ENCODE data around the gene THEMIS.

Gene THEMIS

GRCh38 chr6:127824061-127824460 lies 76.8 kb downstream of the THEMIS start:
- Histone ChIP-seq H3K9ac (ENCODE audit: insufficient read length, low read depth) (no peak overlapping the region), H3K9me3 (ENCODE audit: insufficient read depth, low read length) (no peaks in the 10 kb centered on the region), H3K36me3 (ENCODE audit: insufficient read depth, insufficient read length, low read length) (no peaks in the 10 kb centered on the region), H3K4me3 (ENCODE audit: insufficient read length, low read depth) (no peak overlapping the region), H3K4me1 (ENCODE audit: insufficient read depth, insufficient read length) (no peaks in the 10 kb centered on the region), H3K27me3 (ENCODE audit: insufficient read depth, insufficient read length) (no peaks in the 10 kb centered on the region)
- DNase-seq (ENCODE audit: low read depth, low spot score), result no peak
- TF ChIP-seq YY1 (IDR thresholded peaks at IDR 0.05; ENCODE audit: insufficient read depth, insufficient read length) (no peak), ZNF274 (IDR thresholded peaks at IDR 0.05; ENCODE audit: low read depth, low read length) (no peak)

GRCh38 chr6:127821431-127821830 lies 79.4 kb downstream of the THEMIS start:
- no peak for DNase-seq (ENCODE audit: low read depth, low spot score)
- Histone ChIP-seq H3K4me1 (ENCODE audit: insufficient read depth, insufficient read length) (no peaks in the 10 kb centered on the region), H3K27me3 (ENCODE audit: insufficient read depth, insufficient read length) (no peaks in the 10 kb centered on the region), H3K9me3 (ENCODE audit: insufficient read depth, low read length) (no peaks in the 10 kb centered on the region), H3K9ac (ENCODE audit: insufficient read length, low read depth) (no peak overlapping the region), H3K36me3 (ENCODE audit: insufficient read depth, insufficient read length, low read length) (no peaks in the 10 kb centered on the region), H3K4me3 (ENCODE audit: insufficient read length, low read depth) (no peak overlapping the region)
- TF ChIP-seq SUZ12 (IDR thresholded peaks at IDR 0.05; ENCODE audit: extremely low read depth, insufficient read depth, insufficient read length) (no peak), YY1 (IDR thresholded peaks at IDR 0.05; ENCODE audit: insufficient read depth, insufficient read length) (no peak), ZNF274 (IDR thresholded peaks at IDR 0.05; ENCODE audit: low read depth, low read length) (no peak)

GRCh38 chr6:127818149-127818548 lies 82.7 kb downstream of the THEMIS start:
- no peaks in the 10 kb centered on the region for H3K27me3 ChIP-seq (ENCODE audit: insufficient read depth, insufficient read length)
- no peaks in the 10 kb centered on the region for H3K4me1 ChIP-seq (ENCODE audit: insufficient read depth, insufficient read length)
- H3K36me3 ChIP-seq (ENCODE audit: insufficient read depth, insufficient read length, low read length), result no peaks in the 10 kb centered on the region
- TF ChIP-seq SUZ12 (IDR thresholded peaks at IDR 0.05; ENCODE audit: extremely low read depth, insufficient read depth, insufficient read length), result no peak
- no peak for TF ChIP-seq YY1 (IDR thresholded peaks at IDR 0.05; ENCODE audit: insufficient read depth, insufficient read length)
- no peak for TF ChIP-seq ZNF274 (IDR thresholded peaks at IDR 0.05; ENCODE audit: low read depth, low read length)
- H3K9me3 ChIP-seq (ENCODE audit: insufficient read depth, low read length), result no peaks in the 10 kb centered on the region
- no peak overlapping the region for H3K9ac ChIP-seq (ENCODE audit: insufficient read length, low read depth)
- no peak overlapping the region for H3K4me3 ChIP-seq (ENCODE audit: insufficient read length, low read depth)
- DNase-seq (ENCODE audit: low read depth, low spot score), result no peak

GRCh38 chr6:127816643-127817042 lies 84.2 kb downstream of the THEMIS start:
- H3K4me1 ChIP-seq (ENCODE audit: insufficient read depth, insufficient read length), result no peaks in the 10 kb centered on the region
- TF ChIP-seq YY1 (IDR thresholded peaks at IDR 0.05; ENCODE audit: insufficient read depth, insufficient read length), result no peak
- no peak for TF ChIP-seq ZNF274 (IDR thresholded peaks at IDR 0.05; ENCODE audit: low read depth, low read length)
- TF ChIP-seq SUZ12 (IDR thresholded peaks at IDR 0.05; ENCODE audit: extremely low read depth, insufficient read depth, insufficient read length), result no peak
- no peak overlapping the region for H3K4me3 ChIP-seq (ENCODE audit: insufficient read length, low read depth)
- no peak overlapping the region for H3K9ac ChIP-seq (ENCODE audit: insufficient read length, low read depth)
- H3K9me3 ChIP-seq (ENCODE audit: insufficient read depth, low read length), result no peaks in the 10 kb centered on the region
- no peak for DNase-seq (ENCODE audit: low read depth, low spot score)
- H3K27me3 ChIP-seq (ENCODE audit: insufficient read depth, insufficient read length), result no peaks in the 10 kb centered on the region
- no peaks in the 10 kb centered on the region for H3K36me3 ChIP-seq (ENCODE audit: insufficient read depth, insufficient read length, low read length)

GRCh38 chr6:127813699-127814027 lies 87.2 kb downstream of the THEMIS start:
- TF ChIP-seq YY1 (IDR thresholded peaks at IDR 0.05; ENCODE audit: insufficient read depth, insufficient read length), result no peak
- TF ChIP-seq ZNF274 (IDR thresholded peaks at IDR 0.05; ENCODE audit: low read depth, low read length), result no peak
- no peak for TF ChIP-seq SUZ12 (IDR thresholded peaks at IDR 0.05; ENCODE audit: extremely low read depth, insufficient read depth, insufficient read length)
- Histone ChIP-seq H3K9ac (ENCODE audit: insufficient read length, low read depth) (no peak overlapping the region), H3K27me3 (ENCODE audit: insufficient read depth, insufficient read length) (no peaks in the 10 kb centered on the region), H3K36me3 (ENCODE audit: insufficient read depth, insufficient read length, low read length) (no peaks in the 10 kb centered on the region), H3K4me3 (ENCODE audit: insufficient read length, low read depth) (no peak overlapping the region), H3K4me1 (ENCODE audit: insufficient read depth, insufficient read length) (no peaks in the 10 kb centered on the region), H3K9me3 (ENCODE audit: insufficient read depth, low read length) (no peaks in the 10 kb centered on the region)
- DNase-seq (ENCODE audit: low read depth, low spot score), result no peak

- Histone ChIP-seq H3K4me3 (ENCODE audit: insufficient read length, low read depth) (no peak overlapping the region), H3K4me1 (ENCODE audit: insufficient read depth, insufficient read length) (no peaks in the 10 kb centered on the region), H3K9ac (ENCODE audit: insufficient read length, low read depth) (no peak overlapping the region), H3K36me3 (ENCODE audit: insufficient read depth, insufficient read length, low read length) (no peaks in the 10 kb centered on the region), H3K27me3 (ENCODE audit: insufficient read depth, insufficient read length) (no peaks in the 10 kb centered on the region), H3K9me3 (ENCODE audit: insufficient read depth, low read length) (no peaks in the 10 kb centered on the region)
- DNase-seq (ENCODE audit: low read depth, low spot score), result no peak
- TF ChIP-seq ZNF274 (IDR thresholded peaks at IDR 0.05; ENCODE audit: low read depth, low read length) (no peak), SUZ12 (IDR thresholded peaks at IDR 0.05; ENCODE audit: extremely low read depth, insufficient read depth, insufficient read length) (no peak), YY1 (IDR thresholded peaks at IDR 0.05; ENCODE audit: insufficient read depth, insufficient read length) (no peak)
Measured at GRCh38 chr6:127812985-127813698, 87.7 kb downstream of the THEMIS start.

GRCh38 chr6:127811900-127812570 lies 88.8 kb downstream of the THEMIS start:
- H3K27me3 ChIP-seq (ENCODE audit: insufficient read depth, insufficient read length), result no peaks in the 10 kb centered on the region
- no peak overlapping the region for H3K4me3 ChIP-seq (ENCODE audit: insufficient read length, low read depth)
- no peak for DNase-seq (ENCODE audit: low read depth, low spot score)
- H3K4me1 ChIP-seq (ENCODE audit: insufficient read depth, insufficient read length), result no peaks in the 10 kb centered on the region
- H3K9me3 ChIP-seq (ENCODE audit: insufficient read depth, low read length), result no peaks in the 10 kb centered on the region
- no peak overlapping the region for H3K9ac ChIP-seq (ENCODE audit: insufficient read length, low read depth)
- TF ChIP-seq ZNF274 (IDR thresholded peaks at IDR 0.05; ENCODE audit: low read depth, low read length), result no peak
- TF ChIP-seq SUZ12 (IDR thresholded peaks at IDR 0.05; ENCODE audit: extremely low read depth, insufficient read depth, insufficient read length), result no peak
- no peak for TF ChIP-seq YY1 (IDR thresholded peaks at IDR 0.05; ENCODE audit: insufficient read depth, insufficient read length)
- H3K36me3 ChIP-seq (ENCODE audit: insufficient read depth, insufficient read length, low read length), result no peaks in the 10 kb centered on the region
